GM18508 (cell line): ENCODE data around the gene SMAD3.
"Not testable (repeated sequence)": the region's sequence is repeated elsewhere in the genome, so short reads cannot be mapped to it uniquely, and the experiment has no call there.

Experiments
- ATAC-seq: cut with Tn5 transposase; IDR thresholded peaks from one replicate; pipeline ENCODE4 v1.9.1; 2021; ENCODE audit warnings: moderate number of reproducible peaks; ENCODE audit not compliant: insufficient read depth, unreplicated experiment

SMAD3 gene

GRCh38 chr15:67138891-67139855 lies 73.8 kb downstream of the SMAD3 start:
- ATAC-seq = no peak

- ATAC-seq = no peak
Observed at GRCh38 chr15:67140078-67140833, 74.9 kb downstream of the SMAD3 start.

GRCh38 chr15:67142092-67142766 lies 76.8 kb downstream of the SMAD3 start:
- ATAC-seq = no peak

- no peak for ATAC-seq
Observed at GRCh38 chr15:67142767-67143100, 77.3 kb downstream of the SMAD3 start.

GRCh38 chr15:67143646-67144045 lies 78.2 kb downstream of the SMAD3 start:
- no peak for ATAC-seq

- ATAC-seq = no peak
Observed at GRCh38 chr15:67144609-67145311, 79.4 kb downstream of the SMAD3 start.

- no peak for ATAC-seq
Observed at GRCh38 chr15:67145312-67145610, 79.9 kb downstream of the SMAD3 start.

GRCh38 chr15:67145710-67146109 lies 80.3 kb downstream of the SMAD3 start:
- ATAC-seq = no peak

- ATAC-seq = no peak
Observed at GRCh38 chr15:67146234-67146633, 80.8 kb downstream of the SMAD3 start.

- no peak for ATAC-seq
Observed at GRCh38 chr15:67146875-67147381, 81.5 kb downstream of the SMAD3 start.

- no peak for ATAC-seq
Observed at GRCh38 chr15:67147396-67147949, 82.1 kb downstream of the SMAD3 start.

- ATAC-seq = no peak
Observed at GRCh38 chr15:67148196-67148701, 82.8 kb downstream of the SMAD3 start.

GRCh38 chr15:67149068-67149772 lies 83.8 kb downstream of the SMAD3 start:
- ATAC-seq = no peak

- no peak for ATAC-seq
Observed at GRCh38 chr15:67149773-67150022, 84.3 kb downstream of the SMAD3 start.

GRCh38 chr15:67150023-67150860 lies 84.8 kb downstream of the SMAD3 start:
- no peak for ATAC-seq

- ATAC-seq = no peak
Observed at GRCh38 chr15:67152429-67152828, 87.0 kb downstream of the SMAD3 start.

- not testable (repeated sequence) for ATAC-seq
Observed at GRCh38 chr15:67153044-67153443, 87.6 kb downstream of the SMAD3 start.

- no peak for ATAC-seq
Observed at GRCh38 chr15:67154249-67154648, 88.8 kb downstream of the SMAD3 start.

GRCh38 chr15:67156426-67156825 lies 91.0 kb downstream of the SMAD3 start:
- no peak for ATAC-seq
